CD4-positive, CD25-positive, alpha-beta regulatory T cell (primary cell): Measurements from ENCODE around the gene GNL1. TPM values are rescaled to one million over a fixed set of nuclear protein-coding genes. Genes with fewer than 3 reads are reported as not detected.

Source experiments
- ATAC-seq, 2 donors: fragments of 150-1000 bp; cut with Tn5 transposase; one replicate each; pipeline ENCODE4 v1.10.0; 2021; ENCODE audit warnings: low read depth in 2 of 2, moderate number of reproducible peaks in 2 of 2, moderate library complexity in 1 of 2
- DNase-seq, 3 donors: peaks; one replicate each; pipeline versions ENCODE4 v3.0.0 to v3.0.0-alpha.2; 2012 to 2022; ENCODE audit warnings: mixed read lengths in 1 of 3
- H3K27ac ChIP-seq: one replicate; pipeline ENCODE4 v1.7.0; 2013; ENCODE audit warnings: mild to moderate bottlenecking, low read length; ENCODE audit not compliant: insufficient read depth, poor library complexity, severe bottlenecking
- H3K27me3 ChIP-seq: one replicate; pipeline ENCODE4 v1.7.0; 2013; ENCODE audit warnings: low read length; ENCODE audit not compliant: control insufficient read depth, insufficient read depth
- H3K36me3 ChIP-seq: one replicate; pipeline ENCODE4 v1.7.0; 2013; ENCODE audit warnings: mild to moderate bottlenecking, low read length, moderate library complexity; ENCODE audit not compliant: control insufficient read depth, insufficient read depth
- H3K4me1 ChIP-seq: 2 replicates; pipeline ENCODE4 v1.7.0; 2013; ENCODE audit warnings: mild to moderate bottlenecking, low read length; ENCODE audit not compliant: insufficient read depth, control insufficient read depth, poor library complexity, severe bottlenecking
- H3K4me3 ChIP-seq: one replicate; pipeline ENCODE4 v1.7.0; 2013; ENCODE audit warnings: low read depth, mild to moderate bottlenecking, low read length, moderate library complexity
- H3K9me3 ChIP-seq, 2 experiments: 1 replicate in 1 of 2; 2 replicates in 1 of 2; pipeline ENCODE4 v1.7.0; 2013; ENCODE audit warnings: low read length in 2 of 2, mild to moderate bottlenecking in 1 of 2, moderate library complexity in 1 of 2; ENCODE audit not compliant: control insufficient read depth in 2 of 2
- H3K27ac Mint-ChIP-seq, 3 donors: one replicate each; pipeline ENCODE4 v1.8.0; 2020 to 2022; ENCODE audit warnings: mild to moderate bottlenecking in 3 of 3, mixed read lengths in 3 of 3, moderate library complexity in 2 of 3
- H3K27me3 Mint-ChIP-seq: one replicate; pipeline ENCODE4 v1.8.0; 2022; ENCODE audit warnings: mild to moderate bottlenecking, mixed read lengths
- H3K36me3 Mint-ChIP-seq: one replicate; pipeline ENCODE4 v1.8.0; 2020; ENCODE audit warnings: mixed read lengths
- H3K4me1 Mint-ChIP-seq, 4 donors: one replicate each; pipeline ENCODE4 v1.8.0; 2020 to 2022; ENCODE audit warnings: mixed read lengths in 4 of 4, mild to moderate bottlenecking in 1 of 4
- H3K4me3 Mint-ChIP-seq, 4 donors: one replicate each; pipeline ENCODE4 v1.8.0; 2020 to 2022; ENCODE audit warnings: mild to moderate bottlenecking in 4 of 4, mixed read lengths in 4 of 4, moderate library complexity in 3 of 4
- H3K9me3 Mint-ChIP-seq, 7 donors: one replicate each; pipeline ENCODE4 v1.8.0; 2020 to 2022; ENCODE audit warnings: mixed read lengths in 7 of 7, mild to moderate bottlenecking in 3 of 7, moderate library complexity in 2 of 7
- polyA plus RNA-seq, 4 donors: library from polyadenylated mRNA; unstranded; fragments of 300-500 nt; fragmentation: Illumina TruSeq; gene quantifications; one replicate each; pipeline ENCODE4 v1.2.3, GENCODE V29; 2021
- total RNA-seq: library from RNA; stranded (reverse); gene quantifications from one replicate; pipeline ENCODE4 v1.2.3, GENCODE V29; 2022

The GNL1 gene
- total and polyA plus RNA-seq, 5 donors from 2014 or later, result 36.6 to 189 (median 37.9) TPM

DNA sequence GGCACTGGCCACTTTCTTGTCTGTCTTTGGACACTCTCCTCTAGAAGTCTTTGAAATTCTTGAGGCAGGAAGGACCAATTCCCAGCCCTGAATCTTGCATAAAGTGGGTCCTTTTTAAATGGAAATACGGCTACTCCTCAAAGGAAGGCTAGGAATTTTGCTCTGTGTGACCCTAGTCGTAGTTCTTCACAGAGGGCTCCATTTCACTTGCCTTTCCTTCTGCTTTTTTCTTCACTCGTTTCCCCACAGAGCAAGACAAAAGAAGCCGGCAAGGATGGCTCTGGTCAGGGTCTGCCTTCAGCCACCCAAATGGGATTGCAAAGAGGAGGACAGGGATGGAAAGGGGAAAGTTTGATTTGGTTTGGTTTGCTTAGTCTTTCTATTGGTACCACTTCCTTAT is 41.2 kb downstream of the GNL1 start:
- no peak for ATAC-seq
- H3K36me3 ChIP-seq, result no peaks in the 10 kb centered on the region
- DNase-seq, result no peak
- H3K9me3 ChIP-seq, result no peaks in the 10 kb centered on the region
- Mint-ChIP-seq H3K4me3 (peak overlapping the region; percentile 53 to 92 (median 82)), H3K4me1 (peaks cover 16 to 84% (median 47%) of the 10 kb centered on the region in 4 donors), H3K9me3 (peaks cover 0 to 6% (median 0%) of the 10 kb centered on the region in 7 donors), H3K27me3 (no peaks in the 10 kb centered on the region), H3K27ac (peak overlapping the region; percentile 52 to 99 (median 98)), H3K36me3 (no peaks in the 10 kb centered on the region)
- H3K27ac ChIP-seq, result peak overlapping the region; percentile 97
- peaks cover 44% of the 10 kb centered on the region for H3K4me1 ChIP-seq
- no peaks in the 10 kb centered on the region for H3K27me3 ChIP-seq
- peak overlapping the region; percentile 17 for H3K4me3 ChIP-seq

DNA sequence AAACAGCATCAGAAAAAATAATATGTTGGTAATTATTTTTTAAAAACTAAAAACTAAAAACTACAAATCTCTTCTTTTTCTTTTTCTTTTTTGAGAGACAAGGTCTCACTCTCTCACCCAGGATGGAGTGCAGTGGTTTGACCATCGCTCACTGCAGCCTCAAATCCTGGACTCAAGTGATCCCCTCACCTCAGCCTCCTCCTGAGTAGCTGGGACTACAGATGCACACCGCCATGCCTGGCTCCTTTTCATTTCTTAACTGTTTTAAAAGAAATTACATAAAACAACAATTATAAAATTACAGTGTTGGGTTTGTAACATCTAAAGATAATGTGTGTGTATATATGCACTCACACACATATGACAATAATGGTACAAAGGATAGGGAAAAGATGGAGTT is 42.8 kb downstream of the GNL1 start:
- no peak for ATAC-seq
- Mint-ChIP-seq H3K9me3 (peaks cover 0 to 5% (median 3%) of the 10 kb centered on the region in 7 donors), H3K4me3 (peak overlapping the region in 1 of 4 donors; percentile 61), H3K36me3 (no peaks in the 10 kb centered on the region), H3K27me3 (peaks cover 6% of the 10 kb centered on the region), H3K27ac (no peak overlapping the region), H3K4me1 (peaks cover 25 to 84% (median 52%) of the 10 kb centered on the region in 4 donors)
- Histone ChIP-seq H3K36me3 (no peaks in the 10 kb centered on the region), H3K9me3 (no peaks in the 10 kb centered on the region), H3K27ac (no peak overlapping the region), H3K4me3 (no peak overlapping the region), H3K27me3 (no peaks in the 10 kb centered on the region), H3K4me1 (peaks cover 60% of the 10 kb centered on the region)
- DNase-seq, result no peak

DNA sequence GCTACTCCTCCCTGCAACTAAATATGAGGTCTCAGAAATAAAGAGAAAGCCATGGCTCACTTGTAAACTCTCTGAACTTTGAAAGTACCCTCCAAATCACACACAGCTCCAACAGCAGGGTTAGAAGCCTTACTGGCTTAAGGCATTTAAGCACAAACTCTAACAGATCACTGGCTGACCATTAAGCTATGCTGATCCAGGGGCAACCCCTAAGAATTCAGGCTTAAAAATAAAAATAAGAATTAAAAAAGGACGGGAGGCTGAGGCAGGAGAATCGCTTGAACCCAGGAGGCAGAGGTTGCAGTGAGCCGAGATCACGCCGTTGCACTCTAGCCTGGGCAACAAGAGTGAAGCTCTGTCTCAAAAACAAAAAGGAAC is 45.1 kb downstream of the GNL1 start:
- no peak for ATAC-seq
- H3K4me1 Mint-ChIP-seq, result peaks cover 30 to 87% (median 57%) of the 10 kb centered on the region in 4 donors
- no peak for DNase-seq
- peak overlapping the region; percentile 46 to 75 (median 58) for H3K4me3 Mint-ChIP-seq
- Histone ChIP-seq H3K27me3 (no peaks in the 10 kb centered on the region), H3K36me3 (no peaks in the 10 kb centered on the region), H3K9me3 (no peaks in the 10 kb centered on the region), H3K4me3 (peak overlapping the region; percentile 37), H3K27ac (no peak overlapping the region), H3K4me1 (peaks cover 72% of the 10 kb centered on the region)
- peak overlapping the region; percentile 51 to 83 (median 64) for H3K27ac Mint-ChIP-seq
- peaks cover 6% of the 10 kb centered on the region for H3K27me3 Mint-ChIP-seq
- peaks cover 0 to 5% (median 0%) of the 10 kb centered on the region in 7 donors for H3K9me3 Mint-ChIP-seq
- no peaks in the 10 kb centered on the region for H3K36me3 Mint-ChIP-seq

DNA sequence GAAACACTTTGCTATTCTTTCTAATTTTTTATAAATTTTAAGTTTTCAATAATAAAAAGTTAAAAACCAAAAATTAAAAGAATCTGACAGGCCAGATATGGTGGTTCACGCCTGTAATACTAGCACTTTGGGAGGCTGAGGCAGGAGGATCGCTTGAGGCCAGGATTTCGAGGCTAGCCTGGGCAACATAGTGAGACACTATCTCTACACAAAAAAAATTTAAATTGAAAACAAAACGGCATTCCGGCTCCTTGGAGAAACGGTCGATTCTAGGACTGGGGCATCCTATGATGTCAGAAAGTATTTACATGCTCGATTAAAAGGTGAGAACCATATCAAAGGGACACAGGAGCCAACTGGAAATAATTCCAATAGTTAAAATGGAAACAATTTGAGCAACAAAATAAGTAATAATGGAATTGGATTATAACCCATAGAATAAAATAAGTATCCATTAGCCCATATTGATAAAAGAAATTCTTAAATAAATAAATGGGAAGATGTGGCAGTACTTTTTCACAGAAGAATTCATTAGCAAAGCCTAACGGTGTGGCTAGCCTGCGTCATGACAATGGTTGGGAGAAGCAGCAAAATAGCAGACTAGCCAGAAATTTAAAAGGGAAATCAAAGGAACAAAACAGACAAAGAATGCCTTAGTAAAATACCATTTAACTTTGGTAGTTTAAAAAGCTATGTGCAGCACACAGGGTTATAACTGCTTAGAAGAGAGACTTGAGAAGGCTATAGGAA is 45.7 kb downstream of the GNL1 start:
- no peaks in the 10 kb centered on the region for H3K9me3 ChIP-seq
- Mint-ChIP-seq H3K4me1 (peaks cover 34 to 87% (median 55%) of the 10 kb centered on the region in 4 donors), H3K9me3 (peaks cover 0 to 5% (median 0%) of the 10 kb centered on the region in 7 donors), H3K36me3 (no peaks in the 10 kb centered on the region), H3K27me3 (peaks cover 6% of the 10 kb centered on the region), H3K4me3 (peak overlapping the region; percentile 46 to 75 (median 58)), H3K27ac (peak overlapping the region; percentile 9 to 64 (median 51))
- peak overlapping the region; percentile 88 for H3K4me3 ChIP-seq
- no peaks in the 10 kb centered on the region for H3K36me3 ChIP-seq
- no peaks in the 10 kb centered on the region for H3K27me3 ChIP-seq
- ATAC-seq, result no peak
- no peak for DNase-seq
- peak overlapping the region; percentile 77 for H3K27ac ChIP-seq
- H3K4me1 ChIP-seq, result peaks cover 66% of the 10 kb centered on the region

DNA sequence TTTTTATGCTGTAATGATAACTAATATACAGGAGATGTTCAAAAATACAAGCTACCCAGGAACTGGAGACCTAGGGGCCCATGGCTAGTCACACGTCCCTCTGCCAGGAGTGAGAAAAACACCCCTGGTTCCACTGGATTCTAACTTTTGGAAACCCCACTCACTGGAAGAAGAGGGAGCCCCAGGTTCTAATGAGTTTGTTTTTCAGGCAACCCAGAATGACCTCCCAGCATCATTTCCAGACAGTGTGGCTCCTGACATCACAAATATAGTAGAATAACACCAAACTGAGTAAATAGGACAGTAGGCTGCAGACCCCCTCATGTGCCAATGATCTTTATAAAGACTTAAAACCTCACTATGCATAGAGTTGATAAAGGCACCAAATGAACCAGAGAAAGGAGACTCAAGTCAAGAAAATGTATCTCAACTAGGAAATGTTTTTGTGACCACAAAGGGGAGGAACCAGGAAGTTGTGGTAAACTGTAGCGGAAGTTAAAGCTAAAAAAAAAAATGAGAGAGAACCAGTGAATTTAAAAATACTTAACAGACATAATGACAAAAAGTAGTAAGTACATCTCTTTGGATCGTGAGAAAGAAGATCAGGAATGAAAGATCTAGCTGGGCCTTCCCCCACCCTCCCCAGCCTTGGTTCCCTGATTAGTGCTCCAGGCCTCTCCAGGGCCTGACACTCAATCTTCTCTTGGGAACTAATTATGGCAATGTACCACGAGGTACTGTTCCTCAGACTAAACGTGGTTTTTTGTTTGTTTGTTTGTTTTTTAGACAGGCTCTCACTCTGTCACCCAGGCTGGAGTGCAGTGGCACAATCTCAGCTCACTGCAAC is 47.2 kb downstream of the GNL1 start:
- Mint-ChIP-seq H3K4me3 (peak overlapping the region; percentile 76 to 93 (median 84)), H3K4me1 (peaks cover 29 to 73% (median 45%) of the 10 kb centered on the region in 4 donors), H3K36me3 (no peaks in the 10 kb centered on the region), H3K27ac (peak overlapping the region; percentile 57 to 94 (median 81)), H3K27me3 (peaks cover 6% of the 10 kb centered on the region), H3K9me3 (peaks cover 0 to 5% (median 0%) of the 10 kb centered on the region in 7 donors)
- DNase-seq (peak in 2 of 3 donors; percentile 88 to 90), ATAC-seq (peak; percentile 82 to 85)
- no peaks in the 10 kb centered on the region for H3K36me3 ChIP-seq
- peak overlapping the region; percentile 88 for H3K4me3 ChIP-seq
- H3K9me3 ChIP-seq, result no peaks in the 10 kb centered on the region
- peaks cover 57% of the 10 kb centered on the region for H3K4me1 ChIP-seq
- H3K27me3 ChIP-seq, result no peaks in the 10 kb centered on the region
- H3K27ac ChIP-seq, result peak overlapping the region; percentile 77

DNA sequence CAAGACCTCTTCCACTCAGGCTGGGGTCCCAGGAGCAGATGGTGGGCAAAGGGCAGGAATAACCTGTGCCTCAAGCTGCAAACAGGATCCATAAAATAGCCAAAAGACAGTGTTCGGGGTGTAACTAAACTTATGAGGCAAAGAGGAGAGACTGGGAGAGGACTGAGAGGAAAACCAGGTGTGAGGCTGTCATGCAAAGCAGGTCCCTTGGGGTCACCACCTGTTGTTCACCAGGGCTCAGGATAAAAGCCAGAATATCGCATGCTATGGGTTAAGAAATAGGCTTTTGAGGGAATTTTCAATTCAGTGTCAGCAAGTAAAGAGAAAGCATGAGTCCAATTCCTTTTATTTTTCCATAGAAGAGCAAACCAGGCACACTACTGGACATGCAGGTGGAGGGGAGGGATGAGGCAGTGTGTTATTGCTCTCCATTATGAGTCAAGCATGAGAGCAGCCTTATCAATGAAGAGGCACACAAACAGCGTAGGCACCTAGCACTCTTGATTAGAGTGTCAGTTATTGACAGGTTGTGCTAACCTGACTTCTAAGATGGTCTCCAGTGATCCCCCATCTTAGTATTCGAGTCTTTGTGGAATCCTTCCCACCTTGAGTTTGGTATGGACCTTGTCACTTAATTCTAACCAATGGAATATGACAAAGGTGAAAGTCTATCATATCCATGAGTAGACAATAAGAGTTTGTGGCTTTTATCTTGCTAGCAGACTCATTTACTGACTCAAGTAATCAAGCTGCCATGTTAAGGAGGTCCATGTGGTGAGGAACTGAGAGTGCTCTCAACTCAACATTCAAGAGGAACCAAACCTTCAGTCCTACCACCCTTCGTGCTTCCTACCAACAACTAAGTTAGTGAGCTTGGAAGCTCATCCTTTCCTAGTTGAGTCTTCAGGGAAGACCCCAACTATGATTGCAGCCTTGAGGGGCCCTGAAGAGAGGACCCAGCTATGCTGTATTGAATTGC is 48.2 kb downstream of the GNL1 start:
- Histone ChIP-seq H3K36me3 (no peaks in the 10 kb centered on the region), H3K4me1 (peaks cover 57% of the 10 kb centered on the region), H3K4me3 (peak overlapping the region; percentile 88), H3K9me3 (no peaks in the 10 kb centered on the region), H3K27ac (peak overlapping the region; percentile 77), H3K27me3 (no peaks in the 10 kb centered on the region)
- peaks cover 6% of the 10 kb centered on the region for H3K27me3 Mint-ChIP-seq
- ATAC-seq (no peak), DNase-seq (no peak)
- H3K9me3 Mint-ChIP-seq, result peaks cover 0 to 5% (median 0%) of the 10 kb centered on the region in 7 donors
- no peaks in the 10 kb centered on the region for H3K36me3 Mint-ChIP-seq
- H3K27ac Mint-ChIP-seq, result peak overlapping the region; percentile 52 to 81 (median 57)
- peaks cover 29 to 67% (median 45%) of the 10 kb centered on the region in 4 donors for H3K4me1 Mint-ChIP-seq
- H3K4me3 Mint-ChIP-seq, result peak overlapping the region; percentile 76 to 93 (median 84)
